ENCODE results near the gene SAP30.
A peak's percentile ranks its signal among the peaks of the same experiment; 100 is the strongest.

The SAP30 gene

GRCh38 chr4:173333658-173334084, 37.1 kb upstream of the SAP30 start:
- DNase-seq (ENCODE audit: extremely low read depth, low read depth) = no peak

GRCh38 chr4:173334085-173334890, 36.5 kb upstream of the SAP30 start, which contains the start of gene HMGB2:
HMGB2 (minus strand) TSS chr4:173334358; CDS start chr4:173333649, 709 bp downstream.
- TF ChIP-seq CTCF (IDR thresholded peaks at IDR 0.05; ENCODE audit: low read depth, low read length) = no peak
- DNase-seq (ENCODE audit: extremely low read depth, low read depth) = peak; percentile 100

More at GRCh38 chr4:173333658-173334084, 37.1 kb upstream of the SAP30 start:
- TF ChIP-seq CTCF (IDR thresholded peaks at IDR 0.05; ENCODE audit: low read depth, low read length) = no peak

DNA sequence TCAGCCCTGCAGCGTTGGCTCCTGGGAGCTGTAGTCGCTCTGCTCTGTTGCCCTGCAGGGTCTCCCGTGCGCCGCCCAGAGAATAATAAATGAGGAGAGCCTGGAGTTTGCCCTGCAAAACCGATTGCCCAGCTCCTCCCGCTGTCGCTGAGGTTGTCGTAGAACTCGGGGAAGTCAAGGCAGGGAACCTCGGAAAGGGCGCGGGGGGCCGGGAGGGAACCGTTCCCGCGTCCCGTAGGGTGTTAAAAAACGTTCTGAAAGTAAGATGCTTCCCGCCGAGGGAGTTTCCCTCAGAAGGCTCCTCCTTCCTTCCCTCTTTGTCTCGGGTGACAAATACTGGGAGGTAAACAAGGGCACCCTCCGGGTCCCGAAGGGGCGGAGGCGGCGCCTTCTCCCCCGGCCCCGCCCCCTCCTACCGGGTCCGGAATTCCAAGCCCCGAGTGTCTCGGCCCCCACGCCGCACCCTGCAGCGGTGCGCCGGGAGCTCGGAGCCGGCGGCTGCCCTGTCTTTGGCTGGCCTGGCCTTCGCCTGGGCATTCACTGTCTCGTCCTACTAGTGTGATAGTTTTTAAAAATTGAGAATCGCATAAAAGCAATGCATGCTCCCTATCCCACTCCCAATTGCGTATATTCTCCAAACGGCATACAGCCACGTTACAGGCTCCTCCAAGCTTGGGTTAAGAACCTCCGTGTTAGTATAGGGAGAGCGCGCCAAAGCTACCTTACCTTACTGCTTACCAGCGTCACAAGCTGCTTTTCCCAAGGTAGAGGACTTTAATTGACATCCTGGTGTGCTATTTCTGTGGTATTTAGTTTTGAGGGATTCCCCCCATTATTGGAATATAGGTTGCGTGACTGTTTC, 35.6 kb upstream of the SAP30 start:
- TF ChIP-seq CTCF (IDR thresholded peaks at IDR 0.05; ENCODE audit: low read depth, low read length) = no peak
- DNase-seq (ENCODE audit: extremely low read depth, low read depth) = no peak

GRCh38 chr4:173337463-173337862, 33.3 kb upstream of the SAP30 start:
- no peak for DNase-seq (ENCODE audit: extremely low read depth, low read depth)
- no peak for TF ChIP-seq CTCF (IDR thresholded peaks at IDR 0.05; ENCODE audit: low read depth, low read length)

DNA sequence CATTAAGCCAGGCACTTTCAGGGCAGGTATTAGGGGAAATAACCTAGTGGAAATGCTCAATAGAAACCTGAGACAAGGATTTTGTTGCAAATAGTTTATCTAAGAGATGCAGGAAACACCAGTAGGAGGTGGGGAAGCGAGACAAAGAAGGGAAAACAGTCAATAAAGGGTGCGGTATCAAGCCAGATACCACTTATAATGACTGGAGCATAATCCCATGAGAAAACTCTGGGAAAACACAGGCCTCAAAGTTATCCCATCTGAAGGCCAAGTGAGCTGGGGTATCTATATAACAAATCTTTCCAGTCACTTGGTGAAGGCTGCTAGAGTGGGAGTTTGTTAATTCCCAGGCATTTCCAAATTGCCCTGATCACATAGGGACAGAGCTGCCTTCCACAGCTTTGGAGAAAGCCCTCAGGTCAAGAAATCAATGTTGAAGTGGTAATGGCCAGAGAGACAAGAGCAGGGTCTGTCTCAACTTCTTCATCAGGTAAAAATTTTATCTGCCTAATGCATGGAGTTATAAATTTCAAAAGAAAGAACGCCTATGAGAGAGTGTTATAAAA, 26.8 kb upstream of the SAP30 start:
- no peak for DNase-seq (ENCODE audit: extremely low read depth, low read depth)
- no peak for TF ChIP-seq CTCF (IDR thresholded peaks at IDR 0.05; ENCODE audit: low read depth, low read length)

DNA sequence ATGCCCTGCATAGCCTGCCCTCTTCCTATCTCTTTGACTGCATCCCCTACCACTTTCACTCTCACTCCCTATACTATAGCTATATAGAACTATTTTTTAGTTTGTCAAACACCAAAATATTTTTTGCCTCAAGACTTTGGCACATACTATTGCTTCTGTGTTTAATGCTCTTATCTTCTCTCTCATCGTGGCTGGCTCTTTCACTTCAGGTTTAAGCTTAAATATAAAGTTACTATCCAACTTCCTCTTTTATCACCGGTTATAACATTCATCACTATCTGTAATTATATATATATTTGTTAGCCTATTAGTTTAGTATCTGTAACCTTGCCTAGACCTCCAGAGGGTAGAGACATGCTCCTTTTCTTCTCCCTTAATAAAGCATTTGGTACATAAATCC, 25.1 kb upstream of the SAP30 start:
- TF ChIP-seq CTCF (IDR thresholded peaks at IDR 0.05; ENCODE audit: low read depth, low read length) = no peak
- no peak for DNase-seq (ENCODE audit: extremely low read depth, low read depth)
